ENCODE data around the gene NFIL3.

- TF ChIP-seq, protein P1, sequence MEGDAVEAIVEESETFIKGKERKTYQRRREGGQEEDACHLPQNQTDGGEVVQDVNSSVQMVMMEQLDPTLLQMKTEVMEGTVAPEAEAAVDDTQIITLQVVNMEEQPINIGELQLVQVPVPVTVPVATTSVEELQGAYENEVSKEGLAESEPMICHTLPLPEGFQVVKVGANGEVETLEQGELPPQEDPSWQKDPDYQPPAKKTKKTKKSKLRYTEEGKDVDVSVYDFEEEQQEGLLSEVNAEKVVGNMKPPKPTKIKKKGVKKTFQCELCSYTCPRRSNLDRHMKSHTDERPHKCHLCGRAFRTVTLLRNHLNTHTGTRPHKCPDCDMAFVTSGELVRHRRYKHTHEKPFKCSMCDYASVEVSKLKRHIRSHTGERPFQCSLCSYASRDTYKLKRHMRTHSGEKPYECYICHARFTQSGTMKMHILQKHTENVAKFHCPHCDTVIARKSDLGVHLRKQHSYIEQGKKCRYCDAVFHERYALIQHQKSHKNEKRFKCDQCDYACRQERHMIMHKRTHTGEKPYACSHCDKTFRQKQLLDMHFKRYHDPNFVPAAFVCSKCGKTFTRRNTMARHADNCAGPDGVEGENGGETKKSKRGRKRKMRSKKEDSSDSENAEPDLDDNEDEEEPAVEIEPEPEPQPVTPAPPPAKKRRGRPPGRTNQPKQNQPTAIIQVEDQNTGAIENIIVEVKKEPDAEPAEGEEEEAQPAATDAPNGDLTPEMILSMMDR (IDR thresholded peaks at IDR 0.05; ENCODE audit: control extremely low read depth in 1 of 3, insufficient read depth in 1 of 3, low read depth in 1 of 3, low read length in 3 of 3): no peak
- TF ChIP-seq POLR2AphosphoS5 (IDR thresholded peaks at IDR 0.05; ENCODE audit: low read depth, low read length): no peak
- no peak for TF ChIP-seq EP300 (IDR thresholded peaks at IDR 0.05; ENCODE audit: borderline replicate concordance in 1 of 2, low read depth in 2 of 2, low read length in 2 of 2)
Measured at GRCh38 chr9:91364005-91364404, 59.6 kb downstream of the NFIL3 start.

Measured in H1 (cell line).